ENCODE data around the gene ARID1B.

The ARID1B gene

DNA sequence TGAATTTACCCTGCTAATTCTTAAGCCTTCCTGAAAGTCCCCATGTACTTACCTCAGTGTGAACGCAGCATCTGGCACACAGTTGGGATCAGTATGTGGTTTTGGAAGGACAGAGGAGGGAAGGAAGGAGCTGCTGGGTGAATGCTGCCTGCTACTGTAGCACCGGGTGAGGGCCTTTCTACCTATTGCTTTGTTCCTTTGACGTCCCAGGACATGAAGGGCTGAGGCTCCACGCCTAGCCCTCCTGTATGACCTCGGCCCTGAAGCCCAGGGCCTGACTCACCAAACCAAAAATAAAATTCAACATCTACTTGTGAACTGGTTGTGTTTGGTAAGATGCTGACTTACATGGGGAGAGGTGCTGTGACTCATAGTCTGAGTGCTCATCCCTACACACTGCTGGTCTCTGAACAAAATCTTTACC lies 51.1 kb downstream of the ARID1B start:
- no peaks in the 10 kb centered on the region for H3K27me3 ChIP-seq
- peaks cover 0 to 9% (median 0%) of the 10 kb centered on the region in 3 donors for H3K36me3 ChIP-seq
- H3K9me3 ChIP-seq = no peaks in the 10 kb centered on the region
- intact Hi-C loops (cut with DNase I; ENCODE audit: low total_unique reads) = no loop called here
- H3K4me3 ChIP-seq = no peak overlapping the region
- H3K4me1 ChIP-seq = peaks cover 0 to 93% (median 45%) of the 10 kb centered on the region in 4 donors
- TF ChIP-seq, protein P1, sequence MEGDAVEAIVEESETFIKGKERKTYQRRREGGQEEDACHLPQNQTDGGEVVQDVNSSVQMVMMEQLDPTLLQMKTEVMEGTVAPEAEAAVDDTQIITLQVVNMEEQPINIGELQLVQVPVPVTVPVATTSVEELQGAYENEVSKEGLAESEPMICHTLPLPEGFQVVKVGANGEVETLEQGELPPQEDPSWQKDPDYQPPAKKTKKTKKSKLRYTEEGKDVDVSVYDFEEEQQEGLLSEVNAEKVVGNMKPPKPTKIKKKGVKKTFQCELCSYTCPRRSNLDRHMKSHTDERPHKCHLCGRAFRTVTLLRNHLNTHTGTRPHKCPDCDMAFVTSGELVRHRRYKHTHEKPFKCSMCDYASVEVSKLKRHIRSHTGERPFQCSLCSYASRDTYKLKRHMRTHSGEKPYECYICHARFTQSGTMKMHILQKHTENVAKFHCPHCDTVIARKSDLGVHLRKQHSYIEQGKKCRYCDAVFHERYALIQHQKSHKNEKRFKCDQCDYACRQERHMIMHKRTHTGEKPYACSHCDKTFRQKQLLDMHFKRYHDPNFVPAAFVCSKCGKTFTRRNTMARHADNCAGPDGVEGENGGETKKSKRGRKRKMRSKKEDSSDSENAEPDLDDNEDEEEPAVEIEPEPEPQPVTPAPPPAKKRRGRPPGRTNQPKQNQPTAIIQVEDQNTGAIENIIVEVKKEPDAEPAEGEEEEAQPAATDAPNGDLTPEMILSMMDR (IDR thresholded peaks at IDR 0.05) = no peak
- no peak for DNase-seq
- H3K27ac ChIP-seq = peak overlapping the region; percentile 67 to 72

DNA sequence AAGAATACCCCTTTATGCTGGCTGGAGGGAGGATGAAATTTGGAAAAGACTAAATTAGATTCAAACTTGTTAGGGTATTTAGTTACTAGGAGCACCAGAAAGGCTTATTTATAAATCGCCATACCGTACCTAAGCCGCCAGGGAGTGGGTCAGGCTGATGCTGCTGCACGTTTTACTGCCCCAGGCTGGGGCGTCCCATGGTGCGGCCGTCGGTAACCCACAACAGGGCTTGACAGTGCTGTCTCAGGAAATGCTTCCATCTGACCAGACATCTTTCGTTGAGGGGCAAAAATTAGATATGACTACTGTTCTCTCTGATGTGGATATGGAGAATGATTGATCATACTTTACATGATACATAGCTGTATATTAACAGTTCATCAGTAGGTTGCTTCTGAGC lies 52.9 kb downstream of the ARID1B start:
- no peak overlapping the region for H3K27ac ChIP-seq
- H3K27me3 ChIP-seq = no peaks in the 10 kb centered on the region
- DNase-seq = no peak
- intact Hi-C loops (cut with DNase I; ENCODE audit: low total_unique reads) = no loop called here
- H3K36me3 ChIP-seq = peaks cover 0 to 9% (median 0%) of the 10 kb centered on the region in 3 donors
- peaks cover 0 to 93% (median 49%) of the 10 kb centered on the region in 4 donors for H3K4me1 ChIP-seq
- no peaks in the 10 kb centered on the region for H3K9me3 ChIP-seq
- no peak overlapping the region for H3K4me3 ChIP-seq
- TF ChIP-seq, protein P1 (IDR thresholded peaks at IDR 0.05) = no peak

DNA sequence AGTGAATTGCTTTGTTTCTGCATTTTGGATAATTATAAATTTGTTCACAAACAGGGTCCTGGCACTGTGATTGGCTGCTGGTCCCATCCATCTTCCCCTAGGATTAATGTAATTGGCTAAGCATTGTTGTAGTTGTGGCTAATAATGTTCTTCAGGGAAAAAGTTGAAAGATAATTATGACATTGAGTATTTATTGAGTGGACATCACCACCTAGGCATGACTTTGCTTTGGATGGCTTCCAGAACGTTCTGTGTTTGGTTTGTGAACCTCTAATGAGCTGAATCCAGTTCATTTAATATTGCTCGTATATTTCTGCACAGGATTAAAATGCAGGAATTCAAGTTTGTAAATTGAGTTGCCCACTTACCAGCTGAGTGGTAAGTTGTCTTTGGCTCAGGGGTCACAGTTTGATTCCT lies 55.1 kb downstream of the ARID1B start:
- TF ChIP-seq, protein P1 (IDR thresholded peaks at IDR 0.05) = no peak
- H3K36me3 ChIP-seq = peaks cover 0 to 9% (median 0%) of the 10 kb centered on the region in 3 donors
- no peaks in the 10 kb centered on the region for H3K9me3 ChIP-seq
- H3K4me1 ChIP-seq = peaks cover 0 to 73% (median 38%) of the 10 kb centered on the region in 4 donors
- intact Hi-C loops (cut with DNase I; ENCODE audit: low total_unique reads) = no loop called here
- DNase-seq = no peak
- H3K27me3 ChIP-seq = no peaks in the 10 kb centered on the region
- peak overlapping the region; percentile 6 to 54 for H3K27ac ChIP-seq
- no peak overlapping the region for H3K4me3 ChIP-seq

DNA sequence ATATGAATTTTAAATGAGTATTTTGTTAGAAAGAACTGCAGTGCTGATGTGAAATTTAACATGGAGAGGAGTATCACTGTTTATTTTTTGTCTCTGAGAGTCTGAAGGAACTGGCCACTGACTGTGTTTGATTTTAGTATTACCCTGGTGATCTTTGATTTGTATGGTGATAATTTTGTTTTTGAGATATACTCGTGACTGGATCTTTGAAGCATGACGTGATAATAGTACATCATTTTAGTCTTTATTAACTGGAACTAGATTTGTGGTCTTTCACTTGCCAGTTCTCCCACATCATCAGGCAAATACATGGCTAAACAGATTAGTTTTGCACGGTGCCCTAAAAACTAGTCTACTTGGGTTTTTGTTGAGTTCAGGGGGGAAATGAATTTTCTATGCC lies 55.5 kb downstream of the ARID1B start:
- TF ChIP-seq, protein P1 (IDR thresholded peaks at IDR 0.05) = no peak
- Histone ChIP-seq H3K4me3 (no peak overlapping the region), H3K36me3 (peaks cover 0 to 9% (median 0%) of the 10 kb centered on the region in 3 donors), H3K27me3 (no peaks in the 10 kb centered on the region), H3K4me1 (peaks cover 0 to 71% (median 37%) of the 10 kb centered on the region in 4 donors), H3K27ac (peak overlapping the region; percentile 6 to 54), H3K9me3 (no peaks in the 10 kb centered on the region)
- intact Hi-C loops (cut with DNase I; ENCODE audit: low total_unique reads) = no loop called here
- no peak for DNase-seq

DNA sequence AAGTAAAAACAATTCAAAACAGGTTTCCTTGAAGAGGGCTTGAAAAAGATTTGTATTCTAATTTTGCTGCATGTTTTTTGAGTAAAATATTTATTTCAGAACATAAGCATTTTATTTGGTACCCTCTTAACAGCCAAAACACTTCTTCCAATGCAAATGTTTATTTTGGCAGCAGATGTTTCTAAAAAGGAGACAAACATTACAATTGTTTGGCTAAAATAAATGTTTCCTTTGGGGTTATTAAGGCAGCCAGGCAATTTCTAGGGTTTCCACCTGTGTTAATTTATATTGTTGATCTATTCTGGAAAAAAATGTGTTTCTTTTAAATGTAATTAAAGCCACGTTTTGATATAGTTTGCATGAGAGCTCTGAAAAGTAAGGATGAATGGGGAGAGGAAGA lies 56.6 kb downstream of the ARID1B start:
- intact Hi-C loops (cut with DNase I; ENCODE audit: low total_unique reads) = no loop called here
- H3K27ac ChIP-seq = peak overlapping the region; percentile 6 to 54
- H3K4me3 ChIP-seq = no peak overlapping the region
- no peaks in the 10 kb centered on the region for H3K27me3 ChIP-seq
- H3K9me3 ChIP-seq = no peaks in the 10 kb centered on the region
- H3K36me3 ChIP-seq = peaks cover 0 to 9% (median 0%) of the 10 kb centered on the region in 3 donors
- H3K4me1 ChIP-seq = peaks cover 0 to 69% (median 32%) of the 10 kb centered on the region in 4 donors
- DNase-seq = no peak
- TF ChIP-seq, protein P1 (IDR thresholded peaks at IDR 0.05) = no peak

DNA sequence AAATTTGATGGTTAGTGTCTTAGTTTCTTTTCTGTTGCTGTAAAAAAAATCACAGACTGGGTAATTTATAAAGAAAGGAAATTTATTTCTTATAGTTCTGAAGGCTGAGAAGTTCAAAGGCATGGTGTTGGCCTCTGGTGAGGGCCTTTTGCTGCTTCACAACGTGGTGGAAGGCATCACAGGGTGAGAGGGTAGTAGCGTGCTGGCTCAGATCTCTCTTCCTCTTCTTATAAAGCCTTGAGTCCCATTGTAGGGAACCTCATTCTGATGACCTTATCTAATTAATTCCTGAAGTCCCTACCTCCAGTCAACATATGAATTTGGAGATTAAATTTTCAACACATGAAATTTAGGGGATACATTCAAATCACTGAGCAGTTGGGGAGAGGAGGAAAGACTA lies 62.0 kb downstream of the ARID1B start:
- DNase-seq = no peak
- H3K36me3 ChIP-seq = no peaks in the 10 kb centered on the region
- TF ChIP-seq, protein P1 (IDR thresholded peaks at IDR 0.05) = no peak
- H3K4me1 ChIP-seq = peaks cover 0 to 70% (median 43%) of the 10 kb centered on the region in 4 donors
- no peaks in the 10 kb centered on the region for H3K27me3 ChIP-seq
- H3K27ac ChIP-seq = peak overlapping the region; percentile 42 to 47
- intact Hi-C loops (cut with DNase I; ENCODE audit: low total_unique reads) = no loop called here
- H3K9me3 ChIP-seq = no peaks in the 10 kb centered on the region
- no peak overlapping the region for H3K4me3 ChIP-seq
